ENCODE measurements around the gene SLFN11.
A peak's percentile ranks its signal among the peaks of the same experiment; 100 is the strongest.
"Not testable (repeated sequence)": the region's sequence is repeated elsewhere in the genome, so short reads cannot be mapped to it uniquely, and the experiment has no call there.

Gene SLFN11

GRCh38 chr17:35373534-35373983, at the start of gene SLFN11:
SLFN11 (minus strand) TSS chr17:35373621; CDS start chr17:35363807, 9,814 bp downstream.
- TF ChIP-seq CTCF (IDR thresholded peaks at IDR 0.05; ENCODE audit: control extremely low read depth, extremely low read depth, low read depth, missing control alignments), result no peak
- peak; percentile 85 for DNase-seq (ENCODE audit: extremely low spot score)
- ChIA-PET POLR2A (interaction anchor here (0.6 to 1.4 kb wide), 17 partner anchors 9 to 1050 kb away, joined by 3 to 7 read pairs (median 4); partner anchors contain the start of genes PEX12, SLFN12 and SLFN13), CTCF (interaction anchor here (1.2 kb wide), 2 partner anchors 10 to 160 kb away, joined by 5 read pairs; no protein-coding TSS in a partner anchor)

GRCh38 chr17:35421069-35421468, 47.6 kb upstream of the SLFN11 start:
- POLR2A ChIA-PET; DNase-seq (ENCODE audit: extremely low spot score): not testable (repeated sequence)
- CTCF ChIA-PET, result interaction anchor here (2.0 kb wide), 1 partner anchor 8 kb away, joined by 7 read pairs; no protein-coding TSS in a partner anchor

- POLR2A ChIA-PET, result no interaction called here
- DNase-seq (ENCODE audit: extremely low spot score), result no peak
- CTCF ChIA-PET, result no interaction called here
- TF ChIP-seq CTCF (IDR thresholded peaks at IDR 0.05; ENCODE audit: control extremely low read depth, extremely low read depth, low read depth, missing control alignments), result no peak
Observed at GRCh38 chr17:35416659-35417058, 43.2 kb upstream of the SLFN11 start.

- DNase-seq (ENCODE audit: extremely low spot score); POLR2A ChIA-PET; CTCF ChIA-PET: not testable (repeated sequence)
Observed at GRCh38 chr17:35414707-35415106, 41.3 kb upstream of the SLFN11 start.

GRCh38 chr17:35414247-35414646, 40.8 kb upstream of the SLFN11 start:
- ChIA-PET CTCF (no interaction called here), POLR2A (no interaction called here)
- TF ChIP-seq CTCF (IDR thresholded peaks at IDR 0.05; ENCODE audit: control extremely low read depth, extremely low read depth, low read depth, missing control alignments), result no peak
- no peak for DNase-seq (ENCODE audit: extremely low spot score)

- POLR2A ChIA-PET, result no interaction called here
- CTCF ChIA-PET, result no interaction called here
- no peak for DNase-seq (ENCODE audit: extremely low spot score)
- no peak for TF ChIP-seq CTCF (IDR thresholded peaks at IDR 0.05; ENCODE audit: control extremely low read depth, extremely low read depth, low read depth, missing control alignments)
Observed at GRCh38 chr17:35407531-35407930, 34.1 kb upstream of the SLFN11 start.

- TF ChIP-seq CTCF (IDR thresholded peaks at IDR 0.05; ENCODE audit: control extremely low read depth, extremely low read depth, low read depth, missing control alignments), result no peak
- ChIA-PET POLR2A (interaction anchor here (1.3 kb wide), 1 partner anchor 33 kb away, joined by 3 read pairs; the partner anchor contains the start of gene SLFN11), CTCF (no interaction called here)
- DNase-seq (ENCODE audit: extremely low spot score), result no peak
Observed at GRCh38 chr17:35406568-35406967, 33.1 kb upstream of the SLFN11 start.

- CTCF ChIA-PET, result no interaction called here
- POLR2A ChIA-PET, result no interaction called here
- DNase-seq (ENCODE audit: extremely low spot score), result no peak
- no peak for TF ChIP-seq CTCF (IDR thresholded peaks at IDR 0.05; ENCODE audit: control extremely low read depth, extremely low read depth, low read depth, missing control alignments)
Observed at GRCh38 chr17:35404360-35404759, 30.9 kb upstream of the SLFN11 start.

- CTCF ChIA-PET; POLR2A ChIA-PET; DNase-seq (ENCODE audit: extremely low spot score): not testable (repeated sequence)
Observed at GRCh38 chr17:35393783-35394182, 20.4 kb upstream of the SLFN11 start.
